Activated T-helper 1 cell treated with anti-CD3 and anti-CD28 coated beads, Interleukin-2, amount 50 U/mL, for 16 hours (primary cell): ENCODE measurements around the gene ADAP1.

ENCODE experiments used
- DNase-seq, 2 donors: peaks; one replicate each; pipeline ENCODE4 v3.0.0-alpha.2; 2020; ENCODE audit warnings: low read depth in 1 of 2, low spot score in 1 of 2

The ADAP1 gene

DNA sequence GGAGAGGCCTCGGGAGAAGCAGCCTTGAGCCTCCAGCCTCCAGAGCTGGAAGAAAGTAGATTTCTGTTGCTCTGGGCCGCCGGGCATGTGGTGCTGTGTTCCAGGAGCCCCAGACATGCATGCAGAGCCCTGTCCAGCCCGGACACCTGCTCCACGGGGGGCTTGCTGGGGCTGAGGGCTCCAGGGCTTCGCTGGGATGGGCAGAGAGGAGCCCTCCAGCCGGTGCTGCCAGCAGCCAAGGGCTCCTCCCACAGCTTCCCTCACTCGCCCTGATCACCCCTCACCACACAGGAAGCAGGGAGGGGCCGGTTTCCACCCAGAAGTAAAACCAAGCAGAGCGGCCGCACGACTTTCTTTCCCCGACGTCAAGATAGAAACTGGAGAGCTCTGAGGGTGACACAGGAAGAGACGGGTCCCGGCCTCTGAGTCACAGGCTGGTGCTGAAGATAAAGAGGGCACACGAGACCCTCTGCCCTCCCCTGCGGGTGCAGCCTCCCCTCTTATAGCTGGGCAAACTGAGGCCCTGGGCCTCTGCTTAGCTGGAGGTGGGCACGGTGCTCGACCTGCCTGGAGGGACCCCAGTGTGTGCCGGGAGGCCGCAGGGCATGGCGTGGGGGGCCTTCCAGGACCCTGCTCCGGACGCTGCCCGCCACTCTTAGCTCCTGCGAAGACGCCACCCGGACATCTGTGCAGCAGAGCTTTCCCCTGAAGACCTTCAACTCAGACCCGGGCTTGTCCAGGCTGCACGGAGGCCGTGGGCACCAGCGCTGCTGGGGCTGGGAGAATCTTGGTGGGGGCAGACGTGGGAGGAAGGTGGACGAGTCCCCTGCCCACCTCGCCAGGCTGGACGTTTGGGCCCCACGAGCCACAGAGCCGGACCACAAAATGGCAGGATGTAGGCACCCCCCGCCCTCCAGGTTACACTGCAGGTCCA, 31.1 kb downstream of the ADAP1 start:
- peak; percentile 86 to 88 for DNase-seq

GRCh38 chr7:922334-923107, 32.0 kb downstream of the ADAP1 start:
- no peak for DNase-seq

GRCh38 chr7:921581-922333, 32.7 kb downstream of the ADAP1 start:
- no peak for DNase-seq

DNA sequence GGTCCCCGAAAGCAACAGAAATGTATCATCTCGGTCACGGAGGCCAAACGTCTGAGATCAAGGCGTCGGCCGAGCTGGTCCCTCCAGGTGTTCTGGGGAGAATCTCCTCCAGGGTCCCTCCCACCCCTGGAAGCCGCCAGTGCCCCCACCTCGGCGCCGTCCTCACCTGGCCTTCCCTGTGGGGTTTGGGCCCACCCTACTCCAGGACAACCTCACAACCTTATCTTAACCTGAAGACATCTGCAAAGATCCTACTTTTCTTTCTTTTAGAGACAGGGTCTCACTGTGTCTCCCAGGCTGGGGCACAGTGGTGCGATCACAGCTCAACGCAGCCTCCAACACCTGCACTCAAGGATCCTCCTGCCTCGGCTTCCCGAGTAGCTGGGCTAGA, 33.4 kb downstream of the ADAP1 start:
- no peak for DNase-seq

DNA sequence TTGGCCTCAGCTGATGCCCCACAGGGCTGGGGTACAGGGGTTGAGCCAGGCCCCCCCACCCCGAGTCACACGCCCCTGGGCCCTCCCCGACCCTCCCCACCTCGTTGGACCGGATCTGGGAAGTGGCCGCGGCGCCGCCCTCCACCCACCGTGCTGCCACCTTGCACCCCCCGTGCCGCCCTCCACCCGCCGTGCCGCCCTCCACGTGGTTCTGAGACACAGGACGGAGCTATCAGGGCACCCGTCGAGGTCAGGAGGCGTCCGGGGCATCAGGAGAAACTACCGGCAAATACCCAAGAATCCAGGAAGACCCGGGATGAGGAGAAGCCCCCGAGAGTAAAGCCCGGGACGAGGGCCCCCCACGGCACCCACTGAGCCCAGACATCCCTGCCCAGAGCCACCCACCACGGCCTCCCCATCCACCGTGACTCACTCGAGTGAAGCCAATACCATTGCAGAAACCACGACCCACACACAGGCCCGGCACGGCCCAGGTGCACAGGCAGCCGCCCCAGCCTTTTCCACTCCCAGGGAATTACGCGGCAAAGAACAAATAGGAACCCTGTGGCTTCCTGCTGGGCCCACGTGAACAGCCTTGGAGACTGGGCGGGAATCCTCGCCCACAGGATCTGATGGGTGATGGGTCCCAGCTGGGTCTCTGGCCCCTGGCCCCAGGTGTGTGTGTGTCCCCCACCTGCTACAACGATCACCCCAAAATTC, 34.0 kb downstream of the ADAP1 start:
- DNase-seq = no peak

DNA sequence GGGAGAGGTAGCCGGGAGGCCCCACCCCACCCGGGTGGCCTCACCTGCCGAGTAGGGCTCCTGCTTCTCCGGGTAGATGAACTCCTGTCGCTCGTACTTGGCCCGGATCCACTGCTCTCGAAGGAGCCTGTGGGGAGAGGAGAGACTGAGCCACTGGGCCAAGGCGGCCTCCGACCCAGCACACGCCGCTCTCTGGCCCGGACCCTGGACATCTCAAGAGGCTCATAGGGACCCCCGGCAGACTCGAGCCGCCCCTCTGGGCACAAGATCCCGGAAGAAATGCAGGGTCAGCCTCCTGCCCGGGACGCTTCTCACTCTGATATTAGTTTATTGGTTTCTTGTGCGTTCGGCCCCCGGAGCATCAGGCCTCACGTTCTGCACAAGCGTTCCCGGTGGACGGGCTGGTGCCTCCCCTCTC, 34.5 kb downstream of the ADAP1 start:
- no peak for DNase-seq

GRCh38 chr7:919114-919442, 35.4 kb downstream of the ADAP1 start:
- no peak for DNase-seq

- no peak for DNase-seq
Observed at GRCh38 chr7:918441-919113, 35.9 kb downstream of the ADAP1 start.

GRCh38 chr7:918118-918425, 36.4 kb downstream of the ADAP1 start:
- no peak for DNase-seq

DNA sequence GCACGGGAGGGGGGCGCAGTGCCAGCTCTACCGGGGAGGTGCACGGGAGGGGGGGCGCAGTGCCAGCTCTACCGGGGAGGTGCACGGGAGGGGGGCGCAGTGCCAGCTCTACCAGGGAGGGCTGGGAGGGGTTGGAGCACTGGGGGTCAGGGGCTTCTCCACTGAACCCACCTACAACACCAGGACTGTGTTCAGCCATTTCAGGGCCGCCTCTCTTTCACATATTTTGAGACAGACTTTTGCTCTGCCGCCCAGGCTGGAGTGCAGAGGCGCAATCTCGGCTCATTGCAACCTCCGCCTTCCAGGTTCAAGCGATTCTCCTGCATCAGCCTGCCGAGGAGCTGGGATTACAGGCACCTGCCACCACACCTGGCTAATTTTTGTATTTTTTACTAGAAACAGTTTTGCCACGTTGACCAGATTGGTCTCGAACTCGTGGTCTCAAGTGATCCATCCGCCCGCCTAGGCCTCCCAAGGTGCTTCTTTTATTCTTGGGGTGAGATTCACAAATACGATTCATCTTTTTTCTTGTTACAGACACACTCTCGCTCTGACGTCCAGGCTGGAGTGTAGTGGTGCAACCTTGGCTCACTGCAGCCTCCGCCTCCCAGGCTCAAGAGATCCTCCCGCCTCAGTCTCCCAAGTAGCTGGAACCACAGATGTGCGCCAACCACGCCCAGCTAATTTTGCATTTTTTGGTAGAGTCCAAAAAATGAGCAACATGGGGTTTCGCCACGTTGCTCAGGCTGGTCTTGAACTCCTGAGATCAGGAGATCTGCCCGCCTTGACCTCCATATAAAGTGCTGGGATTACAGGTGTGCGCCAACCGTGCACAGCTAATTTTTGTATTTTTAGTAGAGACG, 37.0 kb downstream of the ADAP1 start:
- no peak for DNase-seq

GRCh38 chr7:916291-916941, 38.1 kb downstream of the ADAP1 start:
- DNase-seq = no peak

DNA sequence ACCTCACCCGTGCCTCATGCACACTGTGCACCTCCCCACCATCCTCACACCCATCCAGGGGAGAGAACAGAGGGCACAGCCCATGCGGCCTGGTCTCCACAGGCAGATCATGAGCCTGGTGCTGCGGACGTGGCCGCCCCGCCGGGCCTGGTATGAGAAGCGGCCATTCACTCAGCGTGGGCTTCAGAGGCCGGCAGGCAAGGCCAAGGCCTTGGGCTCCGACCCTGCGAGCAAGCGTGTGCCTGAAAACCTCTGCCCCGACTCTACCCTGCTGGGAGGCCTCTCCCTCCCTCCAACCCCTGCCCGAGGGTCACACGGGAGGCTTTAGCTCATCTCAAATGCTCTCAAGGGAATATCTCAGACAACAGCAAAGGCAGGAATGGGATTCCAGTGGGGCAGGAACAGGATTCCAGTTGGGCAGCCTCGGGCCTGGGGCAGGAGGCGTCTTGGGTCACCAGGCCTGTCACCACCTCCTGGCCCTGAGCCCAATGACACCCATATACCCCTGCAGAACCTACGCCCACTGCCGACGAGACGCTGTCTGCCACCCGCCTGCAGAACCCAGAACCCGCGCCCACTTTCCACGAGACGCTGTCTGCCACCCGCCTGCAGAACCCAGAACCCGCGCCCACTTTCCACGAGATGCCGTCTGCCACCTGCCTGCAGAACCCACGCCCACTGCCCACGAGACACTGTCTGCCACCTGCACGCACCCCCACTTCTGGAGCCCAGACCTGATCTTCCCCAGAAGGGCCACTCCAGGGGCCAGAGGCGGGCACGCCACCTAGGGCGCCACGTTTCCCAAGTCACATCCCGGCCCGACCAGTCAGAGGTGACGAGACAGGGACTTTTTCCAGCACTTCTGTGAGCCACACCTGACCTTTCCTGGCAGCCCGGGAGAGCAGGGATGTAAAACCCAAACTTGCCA, 38.9 kb downstream of the ADAP1 start:
- DNase-seq = no peak

- DNase-seq = no peak
Observed at GRCh38 chr7:914521-915194, 39.8 kb downstream of the ADAP1 start.

DNA sequence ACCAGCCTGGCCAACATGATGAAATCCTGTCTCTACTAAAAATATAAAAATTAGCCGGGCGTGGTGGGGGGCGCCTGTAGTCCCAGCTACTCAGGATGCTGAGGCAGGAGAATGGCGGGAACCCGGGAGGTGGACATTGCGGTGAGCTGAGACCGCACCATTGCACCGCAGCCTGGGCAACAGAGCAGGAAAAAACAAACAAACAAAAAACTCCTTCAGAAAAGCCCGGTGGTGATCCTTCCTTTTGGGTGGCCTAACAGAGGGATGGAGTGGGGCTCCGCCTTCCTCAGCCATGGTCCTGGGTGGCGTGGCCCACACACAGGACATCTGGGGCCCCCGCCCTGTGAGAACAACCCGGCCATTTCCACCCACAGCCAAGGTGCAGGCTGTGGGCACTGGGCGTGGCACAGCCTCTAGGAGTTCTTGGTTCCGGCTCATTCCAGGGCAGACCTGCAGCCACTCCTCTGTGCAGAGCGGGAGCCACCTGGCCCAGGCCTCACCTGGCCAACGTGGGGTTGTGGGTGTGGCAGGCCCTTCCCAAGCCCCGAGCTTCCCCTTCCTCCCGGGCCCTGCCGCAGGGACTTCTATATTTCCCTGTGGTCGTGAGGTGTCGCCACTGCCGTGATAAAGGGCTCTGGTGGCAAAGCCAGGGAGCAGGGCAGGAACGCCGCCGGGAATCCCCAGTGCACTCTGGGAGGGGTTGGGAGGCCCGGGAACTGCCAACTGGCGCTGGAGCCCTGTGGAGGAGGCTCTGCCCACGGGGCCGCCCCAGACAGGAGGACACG, 40.6 kb downstream of the ADAP1 start:
- DNase-seq = no peak

- no peak for DNase-seq
Observed at GRCh38 chr7:911791-912480, 42.5 kb downstream of the ADAP1 start.

DNA sequence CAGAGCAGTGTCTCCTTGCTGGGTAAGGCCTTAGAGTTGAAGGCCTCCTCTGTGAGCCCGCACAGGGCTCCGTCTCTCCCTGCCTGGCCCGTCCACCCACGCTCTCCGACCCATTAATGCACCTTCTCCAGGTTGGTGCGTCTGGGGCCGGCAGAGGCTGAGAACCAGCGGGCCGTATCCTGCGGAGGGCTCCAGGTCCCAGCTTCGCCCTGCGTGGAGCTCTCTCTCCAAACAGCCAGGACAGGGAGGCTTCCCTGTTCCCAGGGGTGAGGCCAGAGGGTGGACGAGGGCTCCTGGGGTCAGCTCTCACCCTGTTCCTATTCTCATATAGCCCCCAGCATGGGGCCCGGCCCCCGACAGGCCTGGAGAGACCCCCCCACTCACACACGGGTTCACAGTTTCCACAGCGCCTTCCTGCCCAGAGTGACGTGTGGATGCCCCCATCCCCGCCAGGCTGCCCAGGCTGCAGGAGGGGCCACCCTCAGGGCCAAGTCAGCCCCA, 43.5 kb downstream of the ADAP1 start:
- no peak for DNase-seq
